MV-4-11 (cell line): ENCODE data around the gene RABGAP1L.
"Not testable (repeated sequence)": the region's sequence is repeated elsewhere in the genome, so short reads cannot be mapped to it uniquely, and the experiment has no call there.

Experiments
- DNase-seq: peaks from one replicate; lab custom pipeline; 2025; lab: John Stamatoyannopoulos, UW

RABGAP1L gene

GRCh38 chr1:174297351-174297750 lies 138.0 kb downstream of the RABGAP1L start:
- no peak for DNase-seq

- no peak for DNase-seq
These were observed 142.2 kb downstream of the RABGAP1L start for GRCh38 chr1:174301295-174302077.

GRCh38 chr1:174308604-174309003 lies 149.3 kb downstream of the RABGAP1L start:
- no peak for DNase-seq

GRCh38 chr1:174309490-174309889 lies 150.2 kb downstream of the RABGAP1L start:
- no peak for DNase-seq

GRCh38 chr1:174314433-174314832 lies 155.1 kb downstream of the RABGAP1L start:
- peak; percentile 71 for DNase-seq

- DNase-seq: no peak
These were observed 155.9 kb downstream of the RABGAP1L start for GRCh38 chr1:174315239-174315638.

- DNase-seq: not testable (repeated sequence)
These were observed 161.6 kb downstream of the RABGAP1L start for GRCh38 chr1:174320897-174321296.

- no peak for DNase-seq
These were observed 163.0 kb downstream of the RABGAP1L start for GRCh38 chr1:174322202-174322862.

- no peak for DNase-seq
These were observed 165.2 kb downstream of the RABGAP1L start for GRCh38 chr1:174324493-174324892.

- peak; percentile 66 for DNase-seq
These were observed 165.6 kb downstream of the RABGAP1L start for GRCh38 chr1:174324939-174325338.

GRCh38 chr1:174326278-174326677 lies 167.0 kb downstream of the RABGAP1L start:
- DNase-seq: no peak

GRCh38 chr1:174333437-174333836 lies 174.1 kb downstream of the RABGAP1L start:
- no peak for DNase-seq

- DNase-seq: no peak
These were observed 177.8 kb downstream of the RABGAP1L start for GRCh38 chr1:174337000-174337681.

GRCh38 chr1:174340404-174340803 lies 181.1 kb downstream of the RABGAP1L start:
- not testable (repeated sequence) for DNase-seq

- DNase-seq: peak; percentile 61
These were observed 184.8 kb downstream of the RABGAP1L start for GRCh38 chr1:174344162-174344561.

GRCh38 chr1:174352117-174352516 lies 192.8 kb downstream of the RABGAP1L start:
- DNase-seq: no peak

GRCh38 chr1:174352883-174353608 lies 193.7 kb downstream of the RABGAP1L start:
- DNase-seq: no peak

- no peak for DNase-seq
These were observed 199.0 kb downstream of the RABGAP1L start for GRCh38 chr1:174358344-174358743.

GRCh38 chr1:174358786-174359453 lies 199.6 kb downstream of the RABGAP1L start:
- no peak for DNase-seq

- no peak for DNase-seq
These were observed 200.1 kb downstream of the RABGAP1L start for GRCh38 chr1:174359454-174359805.

GRCh38 chr1:174364996-174365736 lies 205.8 kb downstream of the RABGAP1L start:
- DNase-seq: no peak
